ENCODE data around the gene BBS7. TPM values are rescaled to one million over a fixed set of nuclear protein-coding genes. Genes with fewer than 3 reads are reported as not detected.

The BBS7 gene
- total and polyA plus RNA-seq, 2 experiments from 2014 or later = 14.8 to 30.8 TPM

DNA sequence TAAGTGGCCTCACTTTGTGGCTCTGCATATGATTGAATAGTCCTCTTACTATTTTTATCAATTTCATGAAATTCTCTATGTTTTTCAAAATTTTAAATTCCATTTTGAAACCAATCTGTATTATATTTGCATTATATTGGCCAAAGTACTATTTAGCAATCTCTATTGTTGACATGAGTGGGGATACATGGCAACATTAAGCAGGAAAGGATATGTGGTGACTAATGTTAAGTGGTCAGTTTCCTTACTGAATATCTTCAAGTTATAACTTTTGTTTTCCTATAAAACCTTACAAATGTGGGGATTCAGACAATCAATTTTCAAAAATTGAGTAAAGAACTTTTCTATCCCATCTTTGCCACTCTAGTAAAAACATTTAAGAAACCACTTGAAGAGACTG is 10.2 kb downstream of the BBS7 start:
- DNase-seq (ENCODE audit: low spot score) = no peak

More for the DNA sequence above, 10.2 kb downstream of the BBS7 start:
- Mint-ChIP-seq H3K27ac (no peak overlapping the region), H3K27me3 (ENCODE audit: insufficient read depth, low read depth, poor library complexity) (no peaks in the 10 kb centered on the region), H3K4me3 (no peak overlapping the region), H3K4me1 (peaks cover 3% of the 10 kb centered on the region; the same call in 1 of the 3 replicates), H3K9me3 (no peaks in the 10 kb centered on the region), H3K36me3 (ENCODE audit: low read depth) (no peaks in the 10 kb centered on the region; the same call in 2 of the 3 replicates)
- Histone ChIP-seq H3K36me3 (ENCODE audit: insufficient read depth) (no peaks in the 10 kb centered on the region; the same call in 1 of the 2 replicates), H3K4me1 (ENCODE audit: insufficient read depth) (no peaks in the 10 kb centered on the region), H3K27ac (ENCODE audit: low read depth) (no peak overlapping the region), H3F3A (replicated peaks; ENCODE audit: low read depth) (no peaks in the 10 kb centered on the region), H3K79me2 (replicated peaks; ENCODE audit: insufficient read depth) (no peaks in the 10 kb centered on the region), H3K4me3 (no peak overlapping the region), H3K27me3 (ENCODE audit: insufficient read depth) (no peaks in the 10 kb centered on the region), H4K20me1 (replicated peaks; ENCODE audit: insufficient read depth) (no peaks in the 10 kb centered on the region), H3K4me2 (no peak overlapping the region), H2AFZ (no peak overlapping the region), H3K9me2 (ENCODE audit: insufficient read depth) (no peaks in the 10 kb centered on the region)
- no peak for ATAC-seq
- TF ChIP-seq NANOG (IDR thresholded peaks at IDR 0.05; ENCODE audit: borderline replicate concordance) = no peak
- no peak for TF ChIP-seq JUNB (IDR thresholded peaks at IDR 0.05; ENCODE audit: unreplicated experiment)
- no peak for TF ChIP-seq CREB1 (CRISPR knock-in tag; IDR thresholded peaks at IDR 0.05; ENCODE audit: low read depth)
- TF ChIP-seq EZH2phosphoT487 (IDR thresholded peaks at IDR 0.05; ENCODE audit: unreplicated experiment) = no peak
- TF ChIP-seq, protein P1, sequence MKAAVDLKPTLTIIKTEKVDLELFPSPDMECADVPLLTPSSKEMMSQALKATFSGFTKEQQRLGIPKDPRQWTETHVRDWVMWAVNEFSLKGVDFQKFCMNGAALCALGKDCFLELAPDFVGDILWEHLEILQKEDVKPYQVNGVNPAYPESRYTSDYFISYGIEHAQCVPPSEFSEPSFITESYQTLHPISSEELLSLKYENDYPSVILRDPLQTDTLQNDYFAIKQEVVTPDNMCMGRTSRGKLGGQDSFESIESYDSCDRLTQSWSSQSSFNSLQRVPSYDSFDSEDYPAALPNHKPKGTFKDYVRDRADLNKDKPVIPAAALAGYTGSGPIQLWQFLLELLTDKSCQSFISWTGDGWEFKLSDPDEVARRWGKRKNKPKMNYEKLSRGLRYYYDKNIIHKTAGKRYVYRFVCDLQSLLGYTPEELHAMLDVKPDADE (IDR thresholded peaks at IDR 0.05) = no peak
- no peak for TF ChIP-seq STAT1 (IDR thresholded peaks at IDR 0.05; ENCODE audit: unreplicated experiment)
- no peak for TF ChIP-seq ZNF331 (CRISPR knock-in tag; IDR thresholded peaks at IDR 0.05; ENCODE audit: low read depth)
- TF ChIP-seq ZNF114 (CRISPR knock-in tag; IDR thresholded peaks at IDR 0.05) = no peak
- TF ChIP-seq, protein P2, sequence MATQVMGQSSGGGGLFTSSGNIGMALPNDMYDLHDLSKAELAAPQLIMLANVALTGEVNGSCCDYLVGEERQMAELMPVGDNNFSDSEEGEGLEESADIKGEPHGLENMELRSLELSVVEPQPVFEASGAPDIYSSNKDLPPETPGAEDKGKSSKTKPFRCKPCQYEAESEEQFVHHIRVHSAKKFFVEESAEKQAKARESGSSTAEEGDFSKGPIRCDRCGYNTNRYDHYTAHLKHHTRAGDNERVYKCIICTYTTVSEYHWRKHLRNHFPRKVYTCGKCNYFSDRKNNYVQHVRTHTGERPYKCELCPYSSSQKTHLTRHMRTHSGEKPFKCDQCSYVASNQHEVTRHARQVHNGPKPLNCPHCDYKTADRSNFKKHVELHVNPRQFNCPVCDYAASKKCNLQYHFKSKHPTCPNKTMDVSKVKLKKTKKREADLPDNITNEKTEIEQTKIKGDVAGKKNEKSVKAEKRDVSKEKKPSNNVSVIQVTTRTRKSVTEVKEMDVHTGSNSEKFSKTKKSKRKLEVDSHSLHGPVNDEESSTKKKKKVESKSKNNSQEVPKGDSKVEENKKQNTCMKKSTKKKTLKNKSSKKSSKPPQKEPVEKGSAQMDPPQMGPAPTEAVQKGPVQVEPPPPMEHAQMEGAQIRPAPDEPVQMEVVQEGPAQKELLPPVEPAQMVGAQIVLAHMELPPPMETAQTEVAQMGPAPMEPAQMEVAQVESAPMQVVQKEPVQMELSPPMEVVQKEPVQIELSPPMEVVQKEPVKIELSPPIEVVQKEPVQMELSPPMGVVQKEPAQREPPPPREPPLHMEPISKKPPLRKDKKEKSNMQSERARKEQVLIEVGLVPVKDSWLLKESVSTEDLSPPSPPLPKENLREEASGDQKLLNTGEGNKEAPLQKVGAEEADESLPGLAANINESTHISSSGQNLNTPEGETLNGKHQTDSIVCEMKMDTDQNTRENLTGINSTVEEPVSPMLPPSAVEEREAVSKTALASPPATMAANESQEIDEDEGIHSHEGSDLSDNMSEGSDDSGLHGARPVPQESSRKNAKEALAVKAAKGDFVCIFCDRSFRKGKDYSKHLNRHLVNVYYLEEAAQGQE (IDR thresholded peaks at IDR 0.05; ENCODE audit: unreplicated experiment) = no peak
- TF ChIP-seq, protein P3, sequence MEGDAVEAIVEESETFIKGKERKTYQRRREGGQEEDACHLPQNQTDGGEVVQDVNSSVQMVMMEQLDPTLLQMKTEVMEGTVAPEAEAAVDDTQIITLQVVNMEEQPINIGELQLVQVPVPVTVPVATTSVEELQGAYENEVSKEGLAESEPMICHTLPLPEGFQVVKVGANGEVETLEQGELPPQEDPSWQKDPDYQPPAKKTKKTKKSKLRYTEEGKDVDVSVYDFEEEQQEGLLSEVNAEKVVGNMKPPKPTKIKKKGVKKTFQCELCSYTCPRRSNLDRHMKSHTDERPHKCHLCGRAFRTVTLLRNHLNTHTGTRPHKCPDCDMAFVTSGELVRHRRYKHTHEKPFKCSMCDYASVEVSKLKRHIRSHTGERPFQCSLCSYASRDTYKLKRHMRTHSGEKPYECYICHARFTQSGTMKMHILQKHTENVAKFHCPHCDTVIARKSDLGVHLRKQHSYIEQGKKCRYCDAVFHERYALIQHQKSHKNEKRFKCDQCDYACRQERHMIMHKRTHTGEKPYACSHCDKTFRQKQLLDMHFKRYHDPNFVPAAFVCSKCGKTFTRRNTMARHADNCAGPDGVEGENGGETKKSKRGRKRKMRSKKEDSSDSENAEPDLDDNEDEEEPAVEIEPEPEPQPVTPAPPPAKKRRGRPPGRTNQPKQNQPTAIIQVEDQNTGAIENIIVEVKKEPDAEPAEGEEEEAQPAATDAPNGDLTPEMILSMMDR (conservative IDR thresholded peaks at IDR 0.05; ENCODE audit: low read depth in 2 of 2) = no peak
- no peak for TF ChIP-seq EZH2 (IDR thresholded peaks at IDR 0.05; ENCODE audit: low read depth, unreplicated experiment)
- TF ChIP-seq POLR2AphosphoS5 (IDR thresholded peaks at IDR 0.05; ENCODE audit: low read depth) = no peak
- TF ChIP-seq, protein P4, sequence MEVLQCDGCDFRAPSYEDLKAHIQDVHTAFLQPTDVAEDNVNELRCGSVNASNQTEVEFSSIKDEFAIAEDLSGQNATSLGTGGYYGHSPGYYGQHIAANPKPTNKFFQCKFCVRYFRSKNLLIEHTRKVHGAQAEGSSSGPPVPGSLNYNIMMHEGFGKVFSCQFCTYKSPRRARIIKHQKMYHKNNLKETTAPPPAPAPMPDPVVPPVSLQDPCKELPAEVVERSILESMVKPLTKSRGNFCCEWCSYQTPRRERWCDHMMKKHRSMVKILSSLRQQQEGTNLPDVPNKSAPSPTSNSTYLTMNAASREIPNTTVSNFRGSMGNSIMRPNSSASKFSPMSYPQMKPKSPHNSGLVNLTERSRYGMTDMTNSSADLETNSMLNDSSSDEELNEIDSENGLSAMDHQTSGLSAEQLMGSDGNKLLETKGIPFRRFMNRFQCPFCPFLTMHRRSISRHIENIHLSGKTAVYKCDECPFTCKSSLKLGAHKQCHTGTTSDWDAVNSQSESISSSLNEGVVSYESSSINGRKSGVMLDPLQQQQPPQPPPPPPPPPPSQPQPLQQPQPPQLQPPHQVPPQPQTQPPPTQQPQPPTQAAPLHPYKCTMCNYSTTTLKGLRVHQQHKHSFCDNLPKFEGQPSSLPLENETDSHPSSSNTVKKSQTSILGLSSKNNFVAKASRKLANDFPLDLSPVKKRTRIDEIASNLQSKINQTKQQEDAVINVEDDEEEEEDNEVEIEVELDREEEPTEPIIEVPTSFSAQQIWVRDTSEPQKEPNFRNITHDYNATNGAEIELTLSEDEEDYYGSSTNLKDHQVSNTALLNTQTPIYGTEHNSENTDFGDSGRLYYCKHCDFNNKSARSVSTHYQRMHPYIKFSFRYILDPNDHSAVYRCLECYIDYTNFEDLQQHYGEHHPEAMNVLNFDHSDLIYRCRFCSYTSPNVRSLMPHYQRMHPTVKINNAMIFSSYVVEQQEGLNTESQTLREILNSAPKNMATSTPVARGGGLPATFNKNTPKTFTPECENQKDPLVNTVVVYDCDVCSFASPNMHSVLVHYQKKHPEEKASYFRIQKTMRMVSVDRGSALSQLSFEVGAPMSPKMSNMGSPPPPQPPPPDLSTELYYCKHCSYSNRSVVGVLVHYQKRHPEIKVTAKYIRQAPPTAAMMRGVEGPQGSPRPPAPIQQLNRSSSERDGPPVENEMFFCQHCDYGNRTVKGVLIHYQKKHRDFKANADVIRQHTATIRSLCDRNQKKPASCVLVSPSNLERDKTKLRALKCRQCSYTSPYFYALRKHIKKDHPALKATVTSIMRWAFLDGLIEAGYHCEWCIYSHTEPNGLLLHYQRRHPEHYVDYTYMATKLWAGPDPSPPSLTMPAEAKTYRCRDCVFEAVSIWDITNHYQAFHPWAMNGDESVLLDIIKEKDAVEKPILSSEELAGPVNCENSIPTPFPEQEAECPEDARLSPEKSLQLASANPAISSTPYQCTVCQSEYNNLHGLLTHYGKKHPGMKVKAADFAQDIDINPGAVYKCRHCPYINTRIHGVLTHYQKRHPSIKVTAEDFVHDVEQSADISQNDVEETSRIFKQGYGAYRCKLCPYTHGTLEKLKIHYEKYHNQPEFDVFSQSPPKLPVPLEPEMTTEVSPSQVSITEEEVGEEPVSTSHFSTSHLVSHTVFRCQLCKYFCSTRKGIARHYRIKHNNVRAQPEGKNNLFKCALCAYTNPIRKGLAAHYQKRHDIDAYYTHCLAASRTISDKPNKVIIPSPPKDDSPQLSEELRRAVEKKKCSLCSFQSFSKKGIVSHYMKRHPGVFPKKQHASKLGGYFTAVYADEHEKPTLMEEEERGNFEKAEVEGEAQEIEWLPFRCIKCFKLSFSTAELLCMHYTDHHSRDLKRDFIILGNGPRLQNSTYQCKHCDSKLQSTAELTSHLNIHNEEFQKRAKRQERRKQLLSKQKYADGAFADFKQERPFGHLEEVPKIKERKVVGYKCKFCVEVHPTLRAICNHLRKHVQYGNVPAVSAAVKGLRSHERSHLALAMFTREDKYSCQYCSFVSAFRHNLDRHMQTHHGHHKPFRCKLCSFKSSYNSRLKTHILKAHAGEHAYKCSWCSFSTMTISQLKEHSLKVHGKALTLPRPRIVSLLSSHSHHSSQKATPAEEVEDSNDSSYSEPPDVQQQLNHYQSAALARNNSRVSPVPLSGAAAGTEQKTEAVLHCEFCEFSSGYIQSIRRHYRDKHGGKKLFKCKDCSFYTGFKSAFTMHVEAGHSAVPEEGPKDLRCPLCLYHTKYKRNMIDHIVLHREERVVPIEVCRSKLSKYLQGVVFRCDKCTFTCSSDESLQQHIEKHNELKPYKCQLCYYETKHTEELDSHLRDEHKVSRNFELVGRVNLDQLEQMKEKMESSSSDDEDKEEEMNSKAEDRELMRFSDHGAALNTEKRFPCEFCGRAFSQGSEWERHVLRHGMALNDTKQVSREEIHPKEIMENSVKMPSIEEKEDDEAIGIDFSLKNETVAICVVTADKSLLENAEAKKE (CRISPR knock-in tag; IDR thresholded peaks at IDR 0.05) = no peak
